Omental fat pad (tissue), 4 donors: ENCODE measurements around the gene LTBP4. TPM values are rescaled to one million over a fixed set of nuclear protein-coding genes. Genes with fewer than 3 reads are reported as not detected.

Experiments used
- ATAC-seq: fragments of 150-250 bp; one replicate; pipeline ENCODE4 v1.9.1; 2016; ENCODE audit warnings: mild to moderate bottlenecking, moderate library complexity; ENCODE audit not compliant: low FRiP score
- DNase-seq: peaks from one replicate; pipeline ENCODE4 v3.0.0-alpha.2; 2019; ENCODE audit warnings: low spot score
- total RNA-seq, 4 donors: library from RNA; depleted of rRNA; stranded (reverse); fragments of >200 nt; gene quantifications; one replicate each; pipeline ENCODE4 v1.1.0, GENCODE V29; 2016
- TF ChIP-seq, protein P1 (sequence below), 3 donors: fragments of 450-650 bp; IDR thresholded peaks; one replicate each; pipeline ENCODE4 v1.5.1; 2016 to 2017; ENCODE audit warnings: antibody characterized with exemption in 3 of 3, mild to moderate bottlenecking in 3 of 3, moderate library complexity in 2 of 3

Gene LTBP4, protein sequence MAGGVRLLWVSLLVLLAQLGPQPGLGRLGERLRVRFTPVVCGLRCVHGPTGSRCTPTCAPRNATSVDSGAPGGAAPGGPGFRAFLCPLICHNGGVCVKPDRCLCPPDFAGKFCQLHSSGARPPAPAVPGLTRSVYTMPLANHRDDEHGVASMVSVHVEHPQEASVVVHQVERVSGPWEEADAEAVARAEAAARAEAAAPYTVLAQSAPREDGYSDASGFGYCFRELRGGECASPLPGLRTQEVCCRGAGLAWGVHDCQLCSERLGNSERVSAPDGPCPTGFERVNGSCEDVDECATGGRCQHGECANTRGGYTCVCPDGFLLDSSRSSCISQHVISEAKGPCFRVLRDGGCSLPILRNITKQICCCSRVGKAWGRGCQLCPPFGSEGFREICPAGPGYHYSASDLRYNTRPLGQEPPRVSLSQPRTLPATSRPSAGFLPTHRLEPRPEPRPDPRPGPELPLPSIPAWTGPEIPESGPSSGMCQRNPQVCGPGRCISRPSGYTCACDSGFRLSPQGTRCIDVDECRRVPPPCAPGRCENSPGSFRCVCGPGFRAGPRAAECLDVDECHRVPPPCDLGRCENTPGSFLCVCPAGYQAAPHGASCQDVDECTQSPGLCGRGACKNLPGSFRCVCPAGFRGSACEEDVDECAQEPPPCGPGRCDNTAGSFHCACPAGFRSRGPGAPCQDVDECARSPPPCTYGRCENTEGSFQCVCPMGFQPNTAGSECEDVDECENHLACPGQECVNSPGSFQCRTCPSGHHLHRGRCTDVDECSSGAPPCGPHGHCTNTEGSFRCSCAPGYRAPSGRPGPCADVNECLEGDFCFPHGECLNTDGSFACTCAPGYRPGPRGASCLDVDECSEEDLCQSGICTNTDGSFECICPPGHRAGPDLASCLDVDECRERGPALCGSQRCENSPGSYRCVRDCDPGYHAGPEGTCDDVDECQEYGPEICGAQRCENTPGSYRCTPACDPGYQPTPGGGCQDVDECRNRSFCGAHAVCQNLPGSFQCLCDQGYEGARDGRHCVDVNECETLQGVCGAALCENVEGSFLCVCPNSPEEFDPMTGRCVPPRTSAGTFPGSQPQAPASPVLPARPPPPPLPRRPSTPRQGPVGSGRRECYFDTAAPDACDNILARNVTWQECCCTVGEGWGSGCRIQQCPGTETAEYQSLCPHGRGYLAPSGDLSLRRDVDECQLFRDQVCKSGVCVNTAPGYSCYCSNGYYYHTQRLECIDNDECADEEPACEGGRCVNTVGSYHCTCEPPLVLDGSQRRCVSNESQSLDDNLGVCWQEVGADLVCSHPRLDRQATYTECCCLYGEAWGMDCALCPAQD (N-terminal part only)
- total RNA-seq: 100 to 1,000 TPM in 3 of 4 donors, 10 to 100 TPM in 1; 73.5 to 197 (median 114) TPM

DNA sequence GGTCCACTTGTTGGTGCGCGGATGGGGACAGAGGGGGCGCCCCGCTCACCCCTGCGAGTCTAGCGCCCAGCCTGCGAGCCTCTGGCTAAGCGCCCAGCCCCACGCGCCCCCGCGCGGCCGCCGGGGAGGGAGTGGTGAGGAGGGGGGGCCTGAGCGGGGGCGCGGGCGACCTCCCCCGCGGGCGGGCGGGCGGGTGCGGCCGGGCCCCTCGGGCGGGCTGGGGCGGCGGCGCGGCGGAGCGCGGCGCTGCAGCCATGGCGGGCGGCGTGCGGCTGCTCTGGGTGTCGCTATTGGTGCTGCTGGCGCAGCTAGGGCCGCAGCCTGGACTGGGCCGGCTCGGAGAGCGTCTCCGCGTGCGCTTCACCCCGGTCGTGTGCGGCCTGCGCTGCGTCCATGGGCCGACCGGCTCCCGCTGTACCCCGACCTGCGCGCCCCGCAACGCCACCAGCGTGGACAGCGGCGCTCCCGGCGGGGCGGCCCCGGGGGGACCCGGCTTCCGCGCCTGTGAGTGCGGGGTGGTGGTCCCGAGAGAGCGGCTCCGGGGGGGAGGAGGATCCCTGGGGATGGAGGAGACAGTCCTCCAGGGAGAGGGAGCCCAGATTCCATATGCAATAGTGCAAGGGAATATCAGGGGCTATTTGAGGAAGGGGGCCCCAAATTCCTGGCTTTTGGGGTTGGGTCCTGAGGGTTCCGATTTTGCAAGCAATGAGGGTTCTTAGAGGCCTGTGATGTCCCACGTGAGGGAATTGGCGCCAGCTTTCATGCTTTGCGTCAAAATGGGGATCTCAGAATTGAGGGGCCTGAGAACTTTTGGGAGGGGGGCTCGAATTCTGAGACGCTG, at the start of gene LTBP4:
LTBP4 (plus strand) TSS at position 236 of the 841 bp plus-strand sequence; CDS start at position 255, 19 bp downstream.
- DNase-seq: no peak
- TF ChIP-seq, protein P1, sequence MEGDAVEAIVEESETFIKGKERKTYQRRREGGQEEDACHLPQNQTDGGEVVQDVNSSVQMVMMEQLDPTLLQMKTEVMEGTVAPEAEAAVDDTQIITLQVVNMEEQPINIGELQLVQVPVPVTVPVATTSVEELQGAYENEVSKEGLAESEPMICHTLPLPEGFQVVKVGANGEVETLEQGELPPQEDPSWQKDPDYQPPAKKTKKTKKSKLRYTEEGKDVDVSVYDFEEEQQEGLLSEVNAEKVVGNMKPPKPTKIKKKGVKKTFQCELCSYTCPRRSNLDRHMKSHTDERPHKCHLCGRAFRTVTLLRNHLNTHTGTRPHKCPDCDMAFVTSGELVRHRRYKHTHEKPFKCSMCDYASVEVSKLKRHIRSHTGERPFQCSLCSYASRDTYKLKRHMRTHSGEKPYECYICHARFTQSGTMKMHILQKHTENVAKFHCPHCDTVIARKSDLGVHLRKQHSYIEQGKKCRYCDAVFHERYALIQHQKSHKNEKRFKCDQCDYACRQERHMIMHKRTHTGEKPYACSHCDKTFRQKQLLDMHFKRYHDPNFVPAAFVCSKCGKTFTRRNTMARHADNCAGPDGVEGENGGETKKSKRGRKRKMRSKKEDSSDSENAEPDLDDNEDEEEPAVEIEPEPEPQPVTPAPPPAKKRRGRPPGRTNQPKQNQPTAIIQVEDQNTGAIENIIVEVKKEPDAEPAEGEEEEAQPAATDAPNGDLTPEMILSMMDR (IDR thresholded peaks at IDR 0.05): no peak
- no peak for ATAC-seq

DNA sequence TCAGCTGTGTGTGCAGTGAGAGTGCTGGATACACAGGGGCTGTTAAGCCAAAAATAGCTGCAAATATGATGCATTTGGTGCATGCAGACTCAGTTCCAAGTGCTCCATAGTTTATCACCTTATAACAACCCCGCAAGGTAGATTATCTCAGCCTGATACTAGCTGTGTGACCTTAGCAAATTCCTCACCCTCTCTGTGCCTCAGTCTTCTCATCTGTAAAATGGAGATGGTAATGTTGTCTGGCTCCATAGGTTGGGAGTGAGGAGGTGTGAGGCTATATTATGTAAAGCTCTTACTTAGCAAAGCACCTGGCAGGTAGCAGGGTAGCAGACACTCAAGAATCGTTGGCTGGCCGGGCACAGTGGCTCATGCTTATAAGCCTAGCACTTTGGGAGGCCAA, 48.3 kb upstream of the LTBP4 start:
- TF ChIP-seq, protein P1 (IDR thresholded peaks at IDR 0.05): no peak
- DNase-seq (no peak), ATAC-seq (no peak)

DNA sequence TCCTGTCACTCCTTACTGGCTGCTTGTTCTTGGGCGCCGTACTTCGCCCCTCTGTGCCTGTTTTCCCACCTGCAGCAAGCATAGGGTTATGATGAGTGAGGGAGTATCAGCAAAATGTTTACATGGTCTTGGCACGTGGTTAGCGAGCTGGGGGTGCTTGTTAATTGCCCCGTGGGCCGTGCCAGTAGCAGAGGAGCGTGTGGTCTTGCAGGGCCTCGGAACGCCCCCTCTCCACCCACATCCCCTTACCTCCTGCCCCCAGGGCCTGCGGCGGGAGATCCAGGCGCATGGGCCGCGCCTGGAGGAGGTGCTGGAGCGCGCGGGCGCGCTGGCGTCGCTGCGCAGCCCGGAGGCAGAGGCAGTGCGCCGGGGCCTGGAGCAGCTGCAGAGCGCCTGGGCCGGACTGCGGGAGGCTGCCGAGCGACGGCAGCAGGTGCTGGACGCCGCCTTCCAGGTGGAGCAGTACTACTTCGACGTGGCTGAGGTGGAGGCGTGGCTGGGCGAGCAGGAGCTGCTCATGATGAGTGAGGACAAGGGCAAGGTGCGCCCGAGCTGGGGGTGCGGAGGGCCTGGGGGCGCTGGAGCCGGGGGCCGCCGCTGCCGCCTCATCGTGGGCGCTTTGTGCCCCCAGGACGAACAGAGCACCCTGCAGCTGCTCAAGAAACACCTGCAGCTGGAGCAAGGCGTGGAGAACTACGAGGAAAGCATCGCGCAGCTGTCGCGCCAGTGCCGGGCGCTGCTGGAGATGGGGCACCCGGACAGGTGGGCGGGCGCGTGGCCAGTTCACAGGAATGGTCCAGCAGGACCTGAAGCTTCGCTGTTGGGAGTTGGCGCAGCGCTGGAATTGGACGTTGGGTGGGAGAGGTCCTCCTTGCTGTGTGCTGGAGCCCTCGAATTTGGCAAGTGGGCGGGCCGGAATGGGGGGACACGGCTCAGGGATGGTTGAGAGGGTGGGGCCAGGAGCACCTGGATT, 47.0 kb upstream of the LTBP4 start:
- TF ChIP-seq, protein P1 (IDR thresholded peaks at IDR 0.05): no peak
- DNase-seq (no peak), ATAC-seq (no peak)

DNA sequence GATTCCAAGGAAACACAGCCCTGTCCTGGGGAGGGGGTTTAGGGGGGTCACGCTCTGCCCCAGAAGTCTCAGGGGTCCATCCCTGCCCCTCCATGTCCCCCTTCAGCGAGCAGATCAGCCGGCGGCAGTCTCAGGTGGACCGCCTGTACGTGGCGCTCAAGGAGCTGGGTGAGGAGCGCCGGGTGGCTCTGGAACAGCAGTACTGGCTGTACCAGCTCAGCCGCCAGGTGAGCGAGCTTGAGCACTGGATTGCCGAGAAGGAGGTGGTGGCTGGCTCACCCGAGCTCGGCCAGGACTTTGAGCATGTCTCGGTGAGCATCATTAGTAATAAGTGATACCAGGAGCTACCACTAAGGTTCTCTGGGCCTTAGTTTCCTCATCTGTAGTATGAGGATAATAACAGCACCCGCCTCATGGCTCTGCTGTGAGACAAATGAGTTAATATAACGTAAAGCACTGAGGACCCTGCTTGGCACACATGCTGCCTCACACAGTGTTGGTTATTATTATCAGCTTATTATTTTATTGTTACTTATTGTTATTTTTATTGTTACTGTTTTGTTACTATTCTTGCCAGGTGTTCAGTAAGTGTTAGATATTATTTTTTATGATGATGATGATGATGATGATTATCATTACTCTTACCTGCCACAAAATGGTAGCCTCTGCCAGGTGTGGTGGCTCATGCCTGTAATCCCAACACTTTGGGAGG, 45.0 kb upstream of the LTBP4 start:
- TF ChIP-seq, protein P1 (IDR thresholded peaks at IDR 0.05): no peak
- no peak for ATAC-seq
- DNase-seq: no peak

DNA sequence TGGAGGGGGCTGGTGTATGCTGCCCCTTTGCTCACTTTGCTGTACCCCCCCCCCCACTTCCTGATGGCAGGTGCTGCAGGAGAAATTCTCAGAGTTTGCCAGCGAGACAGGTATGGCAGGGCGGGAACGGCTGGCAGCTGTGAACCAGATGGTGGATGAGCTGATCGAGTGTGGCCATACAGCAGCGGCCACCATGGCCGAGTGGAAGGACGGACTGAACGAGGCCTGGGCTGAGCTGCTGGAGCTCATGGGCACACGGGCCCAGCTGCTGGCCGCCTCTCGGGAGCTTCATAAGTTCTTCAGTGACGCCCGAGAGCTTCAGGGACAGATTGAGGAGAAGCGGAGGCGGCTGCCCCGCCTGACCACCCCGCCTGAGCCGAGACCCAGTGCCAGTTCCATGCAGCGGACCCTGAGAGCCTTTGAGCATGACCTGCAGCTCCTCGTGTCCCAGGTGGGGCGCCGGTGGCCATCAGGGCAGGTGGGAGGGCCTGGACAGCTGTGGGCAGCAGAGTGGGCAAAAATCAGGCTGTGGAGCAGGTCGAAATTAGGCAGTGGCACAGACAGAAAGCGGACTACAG, 44.1 kb upstream of the LTBP4 start:
- no peak for DNase-seq
- TF ChIP-seq, protein P1 (IDR thresholded peaks at IDR 0.05): no peak
- no peak for ATAC-seq
